HuH-7 (cell line): Measurements from ENCODE around the gene FEV.
A peak's percentile ranks its signal among the peaks of the same experiment; 100 is the strongest.

Experiments used
- DNase-seq: peaks from one replicate; pipeline ENCODE4 v3.0.0; 2011; ENCODE audit warnings: low spot score

Gene FEV

DNA sequence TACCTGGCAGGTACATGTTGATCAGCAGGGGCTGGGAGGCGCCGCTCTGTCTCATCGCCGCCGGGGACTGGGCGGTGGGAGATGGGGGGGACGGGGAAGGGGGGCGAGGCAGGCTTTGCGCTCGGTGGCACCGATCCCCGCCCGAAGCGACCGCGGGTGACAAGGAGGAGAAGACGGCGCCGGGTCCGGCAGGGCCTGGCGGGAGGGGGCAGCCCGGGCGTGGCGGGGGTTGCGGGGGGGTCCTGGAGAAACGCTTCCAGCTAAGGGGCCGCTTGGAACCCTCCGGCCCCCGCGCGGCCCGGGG lies at the start of gene FEV:
TSS of gene FEV (minus strand) at position 164 of the 304 bp plus-strand sequence. CDS start at position 55, 109 bp downstream.
- no peak for DNase-seq

DNA sequence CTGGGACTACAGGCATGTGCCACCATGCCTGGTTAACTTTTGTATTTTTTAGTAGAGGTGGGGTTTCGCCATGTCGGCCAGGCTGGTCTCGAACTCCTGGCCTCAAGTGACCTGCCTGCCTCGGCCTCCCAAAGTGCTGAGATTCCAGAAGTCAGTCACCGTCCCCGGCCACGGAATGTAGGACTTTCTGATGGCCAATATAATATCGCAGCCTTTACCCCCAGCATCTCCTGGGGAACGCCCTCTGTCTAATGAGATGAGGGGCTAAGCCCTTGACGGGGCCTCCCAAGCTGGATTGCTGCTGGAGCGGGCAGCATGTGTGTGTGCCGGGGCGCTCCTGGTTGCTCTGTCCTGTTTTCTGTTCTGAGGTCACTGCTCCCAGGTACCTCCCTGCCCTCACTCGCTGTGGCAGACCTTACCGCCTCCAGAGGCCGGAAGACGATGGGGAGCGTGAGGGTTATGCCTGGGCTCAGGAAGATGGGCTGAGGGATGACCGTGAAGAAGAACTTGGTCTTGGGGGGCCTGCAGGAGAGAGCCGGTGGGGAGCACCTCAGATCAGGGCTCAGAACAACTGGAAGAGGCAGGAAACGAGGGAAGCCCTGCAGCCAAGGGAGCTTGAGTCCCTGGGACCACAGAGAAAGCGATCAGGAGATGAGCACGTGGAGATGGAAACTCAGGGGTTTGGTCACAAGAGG lies 47.2 kb upstream of the FEV start:
- DNase-seq: no peak

DNA sequence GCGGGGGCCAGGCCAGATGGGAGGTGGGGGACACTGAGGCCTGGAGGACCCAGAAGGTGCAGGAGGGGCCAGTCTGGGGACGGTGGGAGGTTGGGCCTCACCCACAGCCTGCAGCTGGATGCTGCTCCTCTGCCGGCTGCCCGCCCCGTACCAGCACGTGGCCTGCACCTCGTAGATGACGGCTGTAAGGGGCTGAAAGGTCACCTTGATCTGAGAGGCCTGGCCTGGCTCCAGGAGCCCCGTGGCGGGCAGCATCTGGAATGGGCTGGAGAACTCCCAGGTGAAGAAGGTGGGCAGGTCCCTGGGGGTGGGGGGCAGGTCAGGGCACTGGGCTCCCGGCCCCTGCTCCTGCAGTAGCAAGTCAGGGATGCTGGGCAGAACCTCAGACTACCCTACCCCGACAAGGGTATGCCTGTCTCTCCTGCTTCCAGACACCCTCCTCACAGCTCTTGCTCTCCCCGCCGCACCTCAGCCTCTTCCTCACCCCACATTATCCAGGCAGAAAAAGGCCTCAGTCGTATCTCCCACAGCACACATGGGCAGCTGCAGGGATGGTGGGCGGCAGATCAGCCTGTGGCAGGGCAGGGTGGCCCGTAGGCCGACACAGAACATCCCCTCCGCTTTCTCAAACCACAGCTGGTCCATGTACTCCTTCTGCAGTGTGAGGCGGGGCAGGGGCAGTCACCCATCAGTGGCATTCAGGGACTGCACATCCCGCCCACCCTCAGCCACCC lies 46.2 kb upstream of the FEV start:
- DNase-seq: no peak

DNA sequence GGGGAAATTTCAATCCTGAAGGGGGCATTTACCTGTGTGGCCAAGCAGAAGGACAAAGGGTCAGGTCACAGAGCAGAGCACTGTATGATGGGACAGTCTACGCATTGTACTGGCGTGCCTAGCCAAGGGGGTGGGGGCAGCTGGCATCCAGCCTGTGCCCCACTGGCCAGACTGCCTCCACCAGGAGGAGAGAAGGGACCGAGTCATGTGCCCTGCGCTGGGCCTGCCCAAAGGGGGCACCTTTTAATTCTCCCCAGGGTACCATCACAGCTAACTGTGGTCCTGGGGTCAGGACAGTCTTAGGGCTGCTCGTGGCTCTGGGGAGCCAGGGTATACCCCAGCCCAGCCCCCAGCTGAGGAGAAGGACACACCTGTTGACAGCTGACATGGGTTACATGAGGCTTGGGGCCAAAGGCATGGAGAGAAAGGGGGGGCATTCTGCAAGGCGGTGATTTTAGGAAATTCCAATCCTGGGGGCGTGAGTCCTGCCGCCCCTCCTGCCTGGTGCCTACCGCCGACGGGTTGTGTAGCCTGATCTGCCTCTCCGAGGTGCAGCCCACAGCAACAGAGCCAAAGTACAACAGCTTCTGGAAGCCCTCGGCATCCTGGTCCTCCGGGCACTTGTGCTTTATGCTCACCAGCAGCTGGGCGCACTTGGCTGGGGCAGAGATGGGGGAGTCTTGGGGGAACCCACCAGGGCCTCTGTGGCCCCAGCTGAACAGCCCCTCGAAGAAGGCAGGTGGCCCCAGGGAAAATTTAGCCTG lies 45.4 kb upstream of the FEV start:
- no peak for DNase-seq

DNA sequence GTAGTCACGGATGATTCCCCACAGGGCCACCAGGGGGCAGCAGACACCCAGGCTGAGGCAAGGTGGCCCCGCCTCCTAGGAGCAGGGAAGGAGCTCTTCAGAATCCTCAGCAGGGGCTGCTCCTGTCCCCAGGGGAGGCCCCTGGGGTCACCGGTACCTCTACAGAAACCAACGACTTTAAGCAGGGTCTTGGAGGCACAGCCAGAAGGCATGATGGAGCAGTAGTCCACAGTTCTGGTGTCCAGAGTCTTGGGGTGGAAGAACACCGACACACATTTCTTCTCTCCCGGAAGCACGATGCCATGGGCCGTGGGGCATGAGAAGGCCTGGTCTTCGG lies 44.8 kb upstream of the FEV start:
- DNase-seq: peak; percentile 92

DNA sequence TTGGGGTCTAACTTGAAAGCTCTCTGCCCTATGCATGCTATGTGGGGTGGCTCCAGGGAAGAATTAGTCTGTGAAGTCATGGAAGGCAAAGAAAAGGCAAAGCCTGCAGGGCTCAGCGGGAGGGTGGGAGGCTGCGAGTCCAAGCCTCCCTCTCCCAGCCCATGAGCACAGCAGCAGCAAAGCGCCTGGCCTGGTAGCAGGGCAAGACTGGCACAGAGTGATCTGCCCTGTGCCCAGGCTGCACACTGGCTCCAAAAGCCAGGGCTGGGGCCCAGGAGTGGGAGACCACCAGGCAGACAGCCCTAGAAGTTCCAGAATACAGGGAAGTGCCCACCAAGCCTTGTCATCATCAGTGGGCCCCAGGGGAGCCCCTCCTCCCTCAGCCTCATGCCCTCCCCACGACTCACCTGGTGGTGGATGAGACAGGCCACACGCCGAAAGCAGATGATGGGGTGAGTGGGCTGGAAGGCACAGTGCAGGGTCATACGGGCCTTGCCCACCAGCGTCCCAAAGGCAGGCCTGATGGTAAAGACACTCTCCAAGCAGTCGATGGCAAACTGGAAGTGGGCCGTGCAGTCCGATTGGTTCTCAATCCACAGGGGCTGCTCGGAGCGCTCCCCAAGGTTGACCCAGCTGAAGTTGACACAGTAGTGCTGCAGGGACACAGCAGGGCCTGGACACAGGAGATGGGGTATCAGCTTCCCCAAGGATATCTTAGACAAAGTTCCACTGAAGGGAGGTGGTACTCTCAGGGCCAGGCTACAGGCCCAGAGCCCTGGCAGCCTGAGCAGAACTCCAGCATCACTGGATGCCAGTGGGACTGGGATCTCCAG lies 44.2 kb upstream of the FEV start:
- no peak for DNase-seq

DNA sequence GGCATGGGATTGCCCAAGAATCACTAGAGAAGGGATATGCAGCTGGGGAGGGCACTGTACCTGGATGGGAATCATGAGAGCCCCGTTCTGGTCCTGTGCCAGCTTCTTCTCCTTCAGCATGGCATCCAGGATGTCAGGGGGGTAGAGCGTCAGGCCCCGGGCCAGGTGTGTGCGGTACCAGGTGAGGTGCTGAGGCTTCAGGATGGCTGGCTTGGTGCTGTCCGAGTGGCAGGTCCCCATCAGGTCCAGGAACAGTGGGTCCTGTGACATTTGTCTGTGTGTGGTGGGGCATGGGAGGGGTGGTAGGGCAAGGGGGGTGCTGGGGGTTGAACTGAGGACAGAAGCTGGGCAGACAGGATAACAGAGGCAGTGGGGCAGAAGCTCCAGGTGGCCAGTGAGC lies 43.2 kb upstream of the FEV start:
- DNase-seq: no peak

DNA sequence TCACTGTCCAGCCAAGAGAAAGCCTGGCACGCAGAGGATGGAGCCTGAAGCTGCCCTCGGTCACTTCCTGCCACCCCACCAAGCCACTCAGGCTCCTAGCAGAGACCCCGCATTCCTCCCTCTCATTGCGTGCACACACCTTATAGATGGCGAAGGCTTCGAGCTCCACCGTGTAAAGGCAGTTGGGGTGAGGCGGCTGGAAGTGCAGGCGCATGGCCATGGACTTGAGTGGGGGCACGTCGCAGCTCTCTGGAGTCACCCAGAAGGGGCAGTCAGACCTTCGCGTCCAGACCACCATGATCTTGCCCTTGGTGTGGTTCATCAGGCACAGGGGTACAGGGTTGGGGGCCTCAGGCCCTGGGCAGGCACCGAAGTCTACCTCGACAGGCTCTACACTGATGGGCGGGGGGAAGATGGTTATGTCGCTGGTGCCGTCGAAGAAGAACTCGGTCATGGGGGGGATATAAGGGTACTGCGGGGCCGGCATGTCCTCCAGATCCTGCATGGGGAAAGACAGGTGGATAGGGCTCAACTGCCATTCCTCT lies 42.6 kb upstream of the FEV start:
- no peak for DNase-seq

DNA sequence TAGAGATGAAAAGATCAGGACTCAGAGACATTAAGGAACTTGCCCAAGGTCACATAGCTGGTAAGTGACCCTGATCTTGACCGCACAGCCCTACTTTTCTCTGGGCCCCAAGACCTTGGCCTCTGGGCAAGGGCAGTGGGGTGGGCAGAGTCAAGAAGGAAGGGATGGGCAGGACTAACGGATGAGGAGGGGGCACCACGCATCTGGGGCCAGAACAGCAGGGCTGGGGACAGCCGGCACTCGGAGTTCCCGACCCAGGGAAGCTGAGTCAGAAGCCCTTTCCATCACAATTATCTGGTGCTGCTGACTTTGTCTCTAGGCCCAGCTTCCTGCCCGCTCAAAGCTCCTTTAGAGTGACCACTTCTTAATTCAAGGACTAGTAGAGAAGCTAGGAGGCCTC lies 42.0 kb upstream of the FEV start:
- no peak for DNase-seq

DNA sequence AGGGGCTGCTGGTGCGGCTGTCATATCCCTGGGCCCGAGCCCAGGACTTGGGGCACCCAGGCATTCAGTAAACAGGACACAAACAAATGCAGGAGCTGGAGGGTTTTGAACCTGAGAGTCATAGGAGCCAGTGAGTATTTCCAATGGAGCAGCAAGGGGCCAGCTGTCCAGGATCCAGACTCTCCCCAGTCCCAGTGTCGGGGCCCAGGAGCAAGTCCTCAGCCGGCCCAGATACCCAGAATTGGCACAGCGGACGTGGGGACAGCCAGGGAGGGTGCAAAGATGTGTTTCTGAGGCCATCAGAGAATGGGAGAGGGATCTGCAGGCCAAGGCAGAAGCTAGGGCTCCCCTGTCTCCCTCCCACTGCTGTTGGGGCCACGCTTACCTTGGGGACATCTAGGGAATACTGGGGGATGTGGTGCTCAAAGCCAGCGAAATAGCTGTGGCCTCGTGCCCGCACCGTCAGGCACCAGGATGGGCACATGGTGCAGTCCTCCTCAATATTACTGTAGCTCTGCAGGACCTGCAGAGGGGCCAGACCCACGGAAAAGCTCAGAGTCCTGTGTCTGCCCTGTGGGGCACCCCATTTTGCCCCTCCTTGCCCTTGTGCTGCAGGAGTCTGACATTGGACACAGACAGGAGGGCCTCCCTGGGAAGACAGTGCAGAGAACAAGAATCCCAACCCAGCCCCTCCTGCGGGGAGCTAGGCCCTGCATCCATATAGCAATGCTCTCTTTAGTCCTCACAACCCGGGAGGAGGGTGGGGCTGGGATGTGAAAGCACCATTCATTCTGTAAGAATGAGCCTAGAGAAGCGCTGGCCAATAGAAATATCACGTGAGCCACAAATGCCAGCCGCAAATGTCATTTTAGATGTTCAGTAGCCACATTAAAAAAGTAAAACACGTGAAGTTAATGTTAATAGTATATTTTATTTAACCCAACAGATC lies 40.9 kb upstream of the FEV start:
- DNase-seq: no peak

DNA sequence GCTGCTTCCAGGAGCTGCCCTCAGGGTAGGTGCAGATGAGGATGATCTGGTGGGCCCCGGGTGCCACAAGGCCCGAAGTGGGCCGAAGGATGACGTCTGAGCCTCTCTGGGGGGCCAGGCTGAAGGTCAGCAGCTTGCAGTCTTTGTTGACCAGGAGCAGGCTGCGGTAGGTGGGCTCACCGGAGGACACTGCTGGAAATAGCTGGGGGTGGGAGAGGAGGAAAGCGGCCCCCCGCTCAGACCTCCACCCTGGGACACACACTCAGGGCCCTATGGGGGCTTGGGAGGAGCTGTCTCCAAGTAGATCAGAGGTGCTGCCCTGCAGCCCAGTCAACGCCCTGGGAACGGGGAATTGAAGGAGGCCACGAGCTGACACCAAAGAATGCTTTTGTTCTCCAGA lies 39.1 kb upstream of the FEV start:
- no peak for DNase-seq

DNA sequence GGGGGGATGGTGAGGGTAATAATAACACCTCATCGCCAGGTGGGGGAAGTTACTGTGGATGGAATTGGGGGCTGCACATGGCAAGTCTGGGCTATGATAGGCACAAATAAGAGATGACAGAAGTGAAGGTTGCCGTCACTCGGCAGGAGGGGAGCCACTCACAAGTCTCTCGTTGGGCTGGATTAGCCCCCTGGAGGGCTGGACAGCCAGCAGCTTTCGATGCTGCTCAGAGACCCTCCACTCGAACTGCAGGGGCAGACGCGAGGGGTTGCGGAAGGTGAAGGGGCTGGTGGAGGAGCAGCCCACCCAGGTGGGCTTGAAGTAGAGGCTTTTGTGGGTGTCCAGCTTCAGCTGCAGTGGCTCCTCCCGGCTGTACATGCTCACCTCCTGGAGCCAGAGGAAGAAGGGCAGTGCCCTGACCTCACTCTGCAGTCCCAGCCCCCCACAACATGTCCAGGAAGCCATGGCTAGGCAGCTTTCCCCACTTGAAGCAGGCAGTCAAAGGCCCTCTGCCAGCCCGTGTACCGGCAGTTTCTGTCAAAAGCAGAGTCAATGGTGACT lies 38.1 kb upstream of the FEV start:
- no peak for DNase-seq

DNA sequence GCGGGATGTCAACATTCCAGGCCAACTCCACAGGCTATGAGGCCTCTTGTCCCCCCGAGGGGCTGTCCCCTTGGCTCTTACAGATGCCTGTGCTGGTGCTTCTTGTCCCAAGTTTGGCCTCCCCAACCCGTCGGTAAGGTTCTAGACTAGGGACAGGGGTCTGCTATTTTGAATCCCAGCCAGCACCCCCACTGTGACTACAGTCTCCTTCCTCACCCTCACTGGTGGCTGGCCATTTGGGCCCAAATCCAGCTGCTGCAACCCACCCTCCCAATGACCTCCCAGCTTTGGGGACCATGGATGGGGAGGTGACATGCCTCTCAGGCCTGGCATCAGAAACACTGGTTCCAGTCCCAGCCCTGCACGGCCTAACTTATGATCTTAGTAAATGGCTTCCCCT lies 37.6 kb upstream of the FEV start:
- no peak for DNase-seq

DNA sequence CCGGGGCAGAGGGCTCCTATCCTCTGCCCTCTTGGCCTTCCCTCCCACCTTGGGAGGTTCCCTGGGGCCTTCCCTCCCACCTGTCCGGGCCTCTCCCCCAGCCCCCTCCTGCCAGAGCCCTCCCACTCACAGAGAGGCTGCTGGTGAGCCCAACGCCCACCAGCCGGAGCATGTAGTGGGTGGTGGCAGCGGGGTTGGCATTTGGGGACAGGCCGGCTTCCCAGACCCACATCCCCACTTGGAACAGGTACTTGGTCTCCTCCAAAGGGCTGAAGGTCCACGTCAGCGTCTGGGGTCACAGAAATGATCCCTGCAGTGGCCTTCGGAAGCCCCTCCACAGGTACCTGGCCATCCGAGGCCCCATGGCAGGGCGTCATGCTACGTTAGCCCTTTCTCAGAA lies 37.1 kb upstream of the FEV start:
- DNase-seq: no peak

DNA sequence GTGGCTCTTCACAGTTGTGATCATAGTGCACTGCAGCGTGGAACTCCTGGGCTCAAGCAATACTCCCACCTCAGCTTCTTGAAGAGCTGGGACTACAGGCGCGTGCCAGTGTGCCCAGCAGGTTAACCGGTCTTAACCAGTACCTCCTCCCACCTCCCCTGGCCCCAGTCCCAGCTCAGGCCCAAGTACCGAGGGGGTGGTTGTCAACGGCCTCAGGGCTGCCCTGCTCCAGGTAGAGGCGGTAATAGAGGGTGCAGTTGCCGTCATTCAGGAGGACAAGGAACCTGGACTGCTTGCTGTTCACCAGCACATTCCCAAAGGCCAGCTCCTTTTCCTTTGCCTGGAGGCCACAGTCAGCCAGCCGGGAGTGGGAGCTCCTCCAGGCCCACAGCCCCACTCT lies 36.6 kb upstream of the FEV start:
- DNase-seq: no peak

DNA sequence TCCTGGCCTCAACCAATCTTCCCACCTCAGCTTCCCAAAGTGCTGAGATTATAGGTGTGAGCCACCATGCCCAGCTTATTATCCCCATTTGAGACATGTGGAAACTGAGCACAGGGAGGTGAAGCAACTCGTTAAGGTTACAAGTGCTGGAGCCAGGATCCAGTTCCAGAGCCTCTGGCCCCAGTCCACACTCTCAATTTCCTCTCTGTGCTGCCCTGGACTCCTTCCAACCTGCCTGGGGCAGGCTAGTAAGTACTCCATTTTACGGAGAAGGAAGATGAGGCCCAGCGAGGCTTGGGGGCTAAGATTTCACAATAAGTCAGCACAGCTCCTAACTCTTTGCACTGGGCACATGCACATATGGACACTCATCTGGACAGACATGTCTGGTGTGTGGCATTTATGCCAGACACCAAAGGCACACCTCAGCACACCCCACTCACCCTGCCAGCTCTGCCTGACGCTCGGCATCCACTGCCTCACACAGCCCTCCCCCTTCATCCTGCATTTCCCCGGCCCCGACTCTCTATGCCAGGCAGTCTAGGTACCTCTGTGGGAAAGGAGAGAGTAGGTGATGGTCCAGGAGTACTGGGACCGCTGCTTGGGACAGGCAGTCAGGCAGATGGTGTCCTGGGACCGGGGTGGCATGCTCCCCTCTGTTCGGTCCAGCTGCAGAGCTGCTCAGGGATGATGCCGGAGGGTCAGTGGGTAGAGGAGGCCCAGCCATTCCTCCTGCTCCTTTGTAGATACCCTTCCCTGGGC lies 35.8 kb upstream of the FEV start:
- DNase-seq: no peak

DNA sequence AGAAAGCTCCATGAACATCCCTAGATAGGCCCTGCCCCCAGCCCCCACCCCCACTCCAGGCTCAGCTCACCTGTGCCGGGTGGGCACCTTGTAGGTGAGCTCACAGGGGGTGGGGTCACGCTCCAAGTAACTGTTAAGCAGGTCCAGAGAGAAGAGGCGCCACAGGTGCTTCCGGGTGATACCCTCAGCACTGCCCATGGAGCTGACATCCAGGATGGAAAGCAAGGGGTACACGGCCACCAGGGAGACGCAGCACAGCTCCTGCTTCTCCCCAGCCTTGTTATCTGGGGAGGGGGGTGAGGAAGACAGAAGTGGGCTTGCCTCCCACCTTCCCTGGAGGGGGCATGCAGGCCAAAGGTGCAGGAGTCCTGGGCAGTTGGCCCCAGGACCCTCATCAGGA lies 34.5 kb upstream of the FEV start:
- DNase-seq: no peak

DNA sequence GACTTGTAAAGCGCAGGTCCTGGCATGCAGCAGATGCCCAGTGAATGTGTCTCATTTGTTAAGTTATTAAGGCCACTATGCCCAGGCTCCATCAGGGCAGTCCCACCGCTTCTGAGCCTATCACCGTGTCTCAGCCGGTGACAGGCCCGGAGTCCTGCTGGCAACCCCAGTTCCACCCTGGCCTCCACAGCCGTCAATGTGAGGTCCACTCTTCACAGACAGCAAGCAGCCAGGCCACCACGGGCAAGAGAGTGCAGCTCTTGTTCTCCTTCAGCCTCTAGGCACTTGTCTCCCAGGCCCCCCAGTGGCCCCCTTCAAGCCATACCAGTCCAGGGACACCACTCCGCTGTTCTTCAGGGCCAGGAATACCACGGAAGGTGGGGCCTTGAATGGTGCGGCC lies 33.7 kb upstream of the FEV start:
- no peak for DNase-seq

DNA sequence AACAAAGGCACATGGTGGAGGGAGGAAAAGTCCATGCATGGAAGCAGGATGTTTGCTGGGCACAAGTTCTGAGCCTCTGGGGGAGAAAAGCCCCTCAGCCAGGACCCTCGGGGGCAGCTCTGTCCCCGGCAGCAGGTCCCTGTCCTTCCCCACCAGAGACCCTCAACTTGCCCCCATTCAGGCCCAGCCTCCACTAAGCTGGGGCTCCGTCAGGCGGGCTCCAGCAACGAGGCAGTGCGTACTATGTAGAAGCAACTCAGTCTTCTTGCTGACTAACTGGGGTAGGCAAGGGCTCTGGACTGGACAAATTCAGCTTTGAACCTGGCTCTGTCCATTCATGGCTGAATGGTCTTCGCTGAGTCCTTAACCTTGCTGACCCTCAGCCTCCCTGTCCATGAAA lies 33.3 kb upstream of the FEV start:
- DNase-seq: no peak
